WTC11 (cell line): Measurements from ENCODE around the gene UGT1A8. TPM values are rescaled to one million over a fixed set of nuclear protein-coding genes. Genes with fewer than 3 reads are reported as not detected.
"Not testable (repeated sequence)": the region's sequence is repeated elsewhere in the genome, so short reads cannot be mapped to it uniquely, and the experiment has no call there.

Source experiments
- ATAC-seq: fragments of 200-7000 bp; cut with Tn5 transposase; 2 replicates; pipeline ENCODE4 v1.10.0; 2021; ENCODE audit warnings: mild to moderate bottlenecking, moderate library complexity
- CTCF ChIA-PET: fragments of 300-600 bp; sonication (Branson Sonifier 250); formaldehyde crosslinking; loops from one replicate; lab custom pipeline; 2021; ENCODE audit warnings: antibody characterized with exemption; lab: Charles Lee
- POLR2A ChIA-PET: fragments of 350-600 bp; sonication (Branson Sonifier 250); formaldehyde crosslinking; loops from one replicate; lab custom pipeline; 2021; ENCODE audit warnings: antibody characterized with exemption; lab: Charles Lee
- DNase-seq: peaks from one replicate; pipeline ENCODE4 v3.0.0; 2021; ENCODE audit warnings: low spot score
- H3K27ac Mint-ChIP-seq: 2 replicates; pipeline ENCODE4 v1.8.0; 2021; ENCODE audit warnings: mixed read lengths
- H3K27me3 Mint-ChIP-seq: 2 replicates; pipeline ENCODE4 v1.8.0; 2021; ENCODE audit warnings: low read depth, mild to moderate bottlenecking, moderate library complexity, mixed read lengths
- H3K36me3 Mint-ChIP-seq: 2 replicates; pipeline ENCODE4 v1.8.0; 2021; ENCODE audit warnings: mixed read lengths
- H3K4me1 Mint-ChIP-seq: 2 replicates; pipeline ENCODE4 v1.8.0; 2022; ENCODE audit warnings: mixed read lengths
- H3K4me3 Mint-ChIP-seq: 2 replicates; pipeline ENCODE4 v1.8.0; 2021; ENCODE audit warnings: mild to moderate bottlenecking, moderate library complexity, mixed read lengths
- H3K9me3 Mint-ChIP-seq: 2 replicates; pipeline ENCODE4 v1.8.0; 2021; ENCODE audit warnings: mixed read lengths
- ATF1 ChIP-seq: sonication (generic); formaldehyde crosslinking; IDR thresholded peaks from 2 replicates; pipeline ENCODE4 v1.8.1; 2023; ENCODE audit warnings: mild to moderate bottlenecking, moderate library complexity, missing genetic modification reagents
- CREB1 ChIP-seq: sonication (generic); formaldehyde crosslinking; IDR thresholded peaks from 2 replicates; pipeline ENCODE4 v1.8.0; 2023; ENCODE audit warnings: mild to moderate bottlenecking, missing genetic modification reagents
- GABPB1 ChIP-seq: sonication (generic); formaldehyde crosslinking; IDR thresholded peaks from 2 replicates; pipeline ENCODE4 v1.8.1; 2023; ENCODE audit warnings: mild to moderate bottlenecking, missing genetic modification reagents
- JAZF1 ChIP-seq: fragments of 250-450 bp; sonication (Bioruptor Pico); IDR thresholded peaks from 2 replicates; pipeline ENCODE4 v1.9.0; 2021; ENCODE audit warnings: moderate library complexity, mild to moderate bottlenecking, inconsistent platforms
- NR2C2 ChIP-seq: sonication (generic); formaldehyde crosslinking; IDR thresholded peaks from 2 replicates; pipeline ENCODE4 v1.8.0; 2022; ENCODE audit warnings: mild to moderate bottlenecking, missing genetic modification reagents
- OVOL2 ChIP-seq: fragments of 250-450 bp; sonication (Bioruptor Pico); IDR thresholded peaks from 2 replicates; pipeline ENCODE4 v1.9.0; 2021; ENCODE audit warnings: mild to moderate bottlenecking, borderline replicate concordance
- SP1 ChIP-seq: sonication (generic); formaldehyde crosslinking; conservative IDR thresholded peaks from 2 replicates; pipeline ENCODE4 v1.8.1; 2022; ENCODE audit warnings: missing genetic modification reagents
- ZNF317 ChIP-seq: sonication (generic); formaldehyde crosslinking; IDR thresholded peaks from 2 replicates; pipeline ENCODE4 v1.8.1; 2023; ENCODE audit warnings: low read depth, mild to moderate bottlenecking, moderate library complexity, missing genetic modification reagents, borderline replicate concordance
- ZNF671 ChIP-seq: fragments of 250-450 bp; sonication (Bioruptor Pico); IDR thresholded peaks from 2 replicates; pipeline ENCODE4 v1.8.0; 2021; ENCODE audit warnings: mild to moderate bottlenecking
- total RNA-seq: library from RNA; stranded (reverse); gene quantifications from 3 replicates; pipeline ENCODE4 v1.2.3, GENCODE V29; 2021
- TF ChIP-seq, protein P1 (sequence below): sonication (generic); formaldehyde crosslinking; conservative IDR thresholded peaks from 2 replicates; pipeline ENCODE4 v1.8.1; 2023; ENCODE audit warnings: mild to moderate bottlenecking, low read depth, missing genetic modification reagents, moderate library complexity
- TF ChIP-seq, protein P2 (sequence below): sonication (generic); formaldehyde crosslinking; IDR thresholded peaks from 2 replicates; pipeline ENCODE4 v1.8.0; 2023; ENCODE audit warnings: missing genetic modification reagents
- TF ChIP-seq, protein P3 (sequence below): sonication (generic); formaldehyde crosslinking; IDR thresholded peaks from 2 replicates; pipeline ENCODE4 v1.8.1; 2023; ENCODE audit warnings: mild to moderate bottlenecking, missing genetic modification reagents
- TF ChIP-seq, protein P4 (sequence below): sonication (generic); formaldehyde crosslinking; IDR thresholded peaks from 2 replicates; pipeline ENCODE4 v1.8.0; 2022; ENCODE audit warnings: mild to moderate bottlenecking, missing genetic modification reagents
- TF ChIP-seq, protein P5 (sequence below): sonication (generic); formaldehyde crosslinking; IDR thresholded peaks from 2 replicates; pipeline ENCODE4 v1.8.0; 2023; ENCODE audit warnings: missing genetic modification reagents, mild to moderate bottlenecking, borderline replicate concordance

The UGT1A8 gene
- total RNA-seq, 1 experiment from 2014 or later = 0.13 TPM

DNA sequence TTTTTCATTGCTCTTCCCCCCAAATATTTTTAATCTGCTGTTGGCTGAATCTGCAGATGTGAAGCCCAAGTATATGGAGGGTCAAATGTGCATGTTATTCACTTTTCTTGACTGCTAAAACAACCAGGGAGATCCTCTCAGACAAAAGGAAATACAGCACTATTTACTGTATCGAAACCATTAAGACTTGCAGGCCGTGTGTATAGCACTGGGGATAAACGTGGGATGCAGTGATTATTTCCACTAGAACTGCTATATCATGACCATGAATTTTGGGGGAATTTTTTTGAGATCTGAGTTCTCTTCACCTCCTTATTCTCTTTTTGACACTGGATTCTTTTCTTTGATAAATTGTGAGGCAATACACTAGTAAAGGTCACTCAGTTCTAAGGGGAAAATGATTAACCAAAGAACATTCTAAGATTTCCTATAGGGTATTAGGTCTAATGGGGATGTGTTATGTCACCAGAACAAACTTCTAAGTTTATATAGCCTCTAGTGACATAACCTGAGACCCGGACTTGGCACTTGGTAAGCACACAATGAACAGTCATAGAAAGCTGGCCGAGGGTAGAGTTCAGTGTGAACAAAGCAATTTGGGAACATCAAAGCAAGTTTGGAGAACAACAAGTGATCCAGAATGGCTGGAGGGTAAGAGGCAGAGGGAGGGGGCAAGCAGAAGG lies 127.8 kb downstream of the UGT1A8 start:
- Mint-ChIP-seq H3K9me3 (peaks cover 46% of the 10 kb centered on the region), H3K4me3 (no peak overlapping the region), H3K27me3 (peaks cover 8% of the 10 kb centered on the region; the same call in 1 of the 2 replicates), H3K36me3 (peaks cover 10% of the 10 kb centered on the region), H3K27ac (no peak overlapping the region), H3K4me1 (no peaks in the 10 kb centered on the region)
- no peak for ATAC-seq
- peak; percentile 58; the same call in 1 of the 2 replicates for TF ChIP-seq GABPB1 (CRISPR knock-in tag)
- TF ChIP-seq, protein P1, sequence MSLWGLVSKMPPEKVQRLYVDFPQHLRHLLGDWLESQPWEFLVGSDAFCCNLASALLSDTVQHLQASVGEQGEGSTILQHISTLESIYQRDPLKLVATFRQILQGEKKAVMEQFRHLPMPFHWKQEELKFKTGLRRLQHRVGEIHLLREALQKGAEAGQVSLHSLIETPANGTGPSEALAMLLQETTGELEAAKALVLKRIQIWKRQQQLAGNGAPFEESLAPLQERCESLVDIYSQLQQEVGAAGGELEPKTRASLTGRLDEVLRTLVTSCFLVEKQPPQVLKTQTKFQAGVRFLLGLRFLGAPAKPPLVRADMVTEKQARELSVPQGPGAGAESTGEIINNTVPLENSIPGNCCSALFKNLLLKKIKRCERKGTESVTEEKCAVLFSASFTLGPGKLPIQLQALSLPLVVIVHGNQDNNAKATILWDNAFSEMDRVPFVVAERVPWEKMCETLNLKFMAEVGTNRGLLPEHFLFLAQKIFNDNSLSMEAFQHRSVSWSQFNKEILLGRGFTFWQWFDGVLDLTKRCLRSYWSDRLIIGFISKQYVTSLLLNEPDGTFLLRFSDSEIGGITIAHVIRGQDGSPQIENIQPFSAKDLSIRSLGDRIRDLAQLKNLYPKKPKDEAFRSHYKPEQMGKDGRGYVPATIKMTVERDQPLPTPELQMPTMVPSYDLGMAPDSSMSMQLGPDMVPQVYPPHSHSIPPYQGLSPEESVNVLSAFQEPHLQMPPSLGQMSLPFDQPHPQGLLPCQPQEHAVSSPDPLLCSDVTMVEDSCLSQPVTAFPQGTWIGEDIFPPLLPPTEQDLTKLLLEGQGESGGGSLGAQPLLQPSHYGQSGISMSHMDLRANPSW = no peak
- DNase-seq = no peak
- ChIA-PET POLR2A (no interaction called here), CTCF (no interaction called here)

DNA sequence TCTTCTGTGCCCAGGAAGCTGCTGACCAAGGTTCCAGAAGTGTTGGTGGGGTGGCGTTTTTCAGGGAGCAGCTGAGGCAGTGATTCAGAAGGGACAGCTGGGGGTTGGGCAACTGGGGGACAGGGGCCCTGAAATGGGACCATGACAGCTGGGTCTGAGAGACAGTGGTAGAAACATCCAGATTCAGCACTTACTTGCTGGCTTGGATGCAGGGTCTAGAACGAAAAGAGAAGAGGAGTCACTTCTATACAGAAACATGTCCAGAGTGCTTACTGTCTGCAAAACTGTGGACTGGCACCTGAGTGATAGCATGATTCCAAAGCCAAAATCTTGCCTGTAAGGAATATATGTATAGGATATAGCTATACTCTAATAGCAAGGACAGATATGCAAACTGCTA lies 128.4 kb downstream of the UGT1A8 start:
- POLR2A ChIA-PET, H3K4me1 Mint-ChIP-seq, H3K27ac Mint-ChIP-seq, DNase-seq, H3K27me3 Mint-ChIP-seq, ATAC-seq, H3K4me3 Mint-ChIP-seq, CTCF ChIA-PET: not testable (repeated sequence)
- peaks cover 13% of the 10 kb centered on the region for H3K36me3 Mint-ChIP-seq
- H3K9me3 Mint-ChIP-seq = peaks cover 47% of the 10 kb centered on the region

DNA sequence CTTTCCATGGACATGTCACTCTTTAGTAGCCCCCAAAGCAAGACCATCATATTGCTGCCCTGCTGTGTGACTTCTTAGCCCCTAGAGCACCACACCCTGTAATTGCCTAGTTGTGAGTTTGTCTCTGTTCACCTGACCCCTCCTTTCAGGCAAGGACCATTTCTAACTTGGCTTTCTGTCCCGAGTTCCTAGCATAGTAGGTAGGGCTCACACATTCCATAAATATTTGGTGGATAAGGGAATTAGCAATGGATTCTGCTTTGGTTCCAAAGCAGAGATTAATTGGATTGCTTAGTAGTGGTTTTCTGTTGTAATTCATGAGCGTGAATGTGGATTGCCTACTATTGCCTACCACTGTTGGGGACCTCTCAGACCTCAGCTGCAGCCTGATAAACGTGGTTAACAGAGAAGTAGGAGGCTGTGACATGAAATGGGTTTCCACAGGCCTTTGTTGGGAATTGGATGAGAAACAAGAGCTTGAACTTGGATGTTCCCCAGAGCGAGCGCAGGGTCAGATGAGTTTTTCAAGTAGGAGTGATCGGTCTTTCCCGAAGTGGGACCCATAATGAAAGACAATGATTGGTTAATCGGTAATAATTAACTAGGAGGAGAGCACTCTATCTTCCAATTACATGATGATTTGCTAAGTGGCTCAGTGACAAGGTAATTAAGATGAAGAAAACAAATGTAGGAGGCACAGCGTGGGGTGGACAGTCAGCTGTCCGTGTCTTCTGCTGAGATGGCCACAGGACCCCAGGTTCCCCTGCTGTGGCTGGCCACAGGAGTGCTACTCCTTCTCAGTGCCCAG lies 129.2 kb downstream of the UGT1A8 start:
- Mint-ChIP-seq H3K4me1 (no peaks in the 10 kb centered on the region), H3K27me3 (peaks cover 10% of the 10 kb centered on the region), H3K36me3 (peaks cover 21% of the 10 kb centered on the region), H3K9me3 (peaks cover 50% of the 10 kb centered on the region), H3K4me3 (no peak overlapping the region), H3K27ac (no peak overlapping the region)
- DNase-seq = no peak
- no peak for ATAC-seq
- TF ChIP-seq SP1 (CRISPR knock-in tag) = no peak
- TF ChIP-seq, protein P2, sequence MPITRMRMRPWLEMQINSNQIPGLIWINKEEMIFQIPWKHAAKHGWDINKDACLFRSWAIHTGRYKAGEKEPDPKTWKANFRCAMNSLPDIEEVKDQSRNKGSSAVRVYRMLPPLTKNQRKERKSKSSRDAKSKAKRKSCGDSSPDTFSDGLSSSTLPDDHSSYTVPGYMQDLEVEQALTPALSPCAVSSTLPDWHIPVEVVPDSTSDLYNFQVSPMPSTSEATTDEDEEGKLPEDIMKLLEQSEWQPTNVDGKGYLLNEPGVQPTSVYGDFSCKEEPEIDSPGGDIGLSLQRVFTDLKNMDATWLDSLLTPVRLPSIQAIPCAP (CRISPR knock-in tag) = no peak
- no peak for TF ChIP-seq OVOL2 (CRISPR knock-in tag)
- TF ChIP-seq JAZF1 (CRISPR knock-in tag) = no peak
- no peak for TF ChIP-seq ZNF671
- TF ChIP-seq, protein P3, sequence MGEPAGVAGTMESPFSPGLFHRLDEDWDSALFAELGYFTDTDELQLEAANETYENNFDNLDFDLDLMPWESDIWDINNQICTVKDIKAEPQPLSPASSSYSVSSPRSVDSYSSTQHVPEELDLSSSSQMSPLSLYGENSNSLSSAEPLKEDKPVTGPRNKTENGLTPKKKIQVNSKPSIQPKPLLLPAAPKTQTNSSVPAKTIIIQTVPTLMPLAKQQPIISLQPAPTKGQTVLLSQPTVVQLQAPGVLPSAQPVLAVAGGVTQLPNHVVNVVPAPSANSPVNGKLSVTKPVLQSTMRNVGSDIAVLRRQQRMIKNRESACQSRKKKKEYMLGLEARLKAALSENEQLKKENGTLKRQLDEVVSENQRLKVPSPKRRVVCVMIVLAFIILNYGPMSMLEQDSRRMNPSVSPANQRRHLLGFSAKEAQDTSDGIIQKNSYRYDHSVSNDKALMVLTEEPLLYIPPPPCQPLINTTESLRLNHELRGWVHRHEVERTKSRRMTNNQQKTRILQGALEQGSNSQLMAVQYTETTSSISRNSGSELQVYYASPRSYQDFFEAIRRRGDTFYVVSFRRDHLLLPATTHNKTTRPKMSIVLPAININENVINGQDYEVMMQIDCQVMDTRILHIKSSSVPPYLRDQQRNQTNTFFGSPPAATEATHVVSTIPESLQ (CRISPR knock-in tag) = no peak
- no peak for TF ChIP-seq CREB1 (CRISPR knock-in tag)
- no peak for TF ChIP-seq ATF1
- TF ChIP-seq, protein P4, sequence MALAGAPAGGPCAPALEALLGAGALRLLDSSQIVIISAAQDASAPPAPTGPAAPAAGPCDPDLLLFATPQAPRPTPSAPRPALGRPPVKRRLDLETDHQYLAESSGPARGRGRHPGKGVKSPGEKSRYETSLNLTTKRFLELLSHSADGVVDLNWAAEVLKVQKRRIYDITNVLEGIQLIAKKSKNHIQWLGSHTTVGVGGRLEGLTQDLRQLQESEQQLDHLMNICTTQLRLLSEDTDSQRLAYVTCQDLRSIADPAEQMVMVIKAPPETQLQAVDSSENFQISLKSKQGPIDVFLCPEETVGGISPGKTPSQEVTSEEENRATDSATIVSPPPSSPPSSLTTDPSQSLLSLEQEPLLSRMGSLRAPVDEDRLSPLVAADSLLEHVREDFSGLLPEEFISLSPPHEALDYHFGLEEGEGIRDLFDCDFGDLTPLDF (CRISPR knock-in tag) = no peak
- TF ChIP-seq ZNF317 (CRISPR knock-in tag) = no peak
- TF ChIP-seq NR2C2 (CRISPR knock-in tag) = no peak
- TF ChIP-seq, protein P5, sequence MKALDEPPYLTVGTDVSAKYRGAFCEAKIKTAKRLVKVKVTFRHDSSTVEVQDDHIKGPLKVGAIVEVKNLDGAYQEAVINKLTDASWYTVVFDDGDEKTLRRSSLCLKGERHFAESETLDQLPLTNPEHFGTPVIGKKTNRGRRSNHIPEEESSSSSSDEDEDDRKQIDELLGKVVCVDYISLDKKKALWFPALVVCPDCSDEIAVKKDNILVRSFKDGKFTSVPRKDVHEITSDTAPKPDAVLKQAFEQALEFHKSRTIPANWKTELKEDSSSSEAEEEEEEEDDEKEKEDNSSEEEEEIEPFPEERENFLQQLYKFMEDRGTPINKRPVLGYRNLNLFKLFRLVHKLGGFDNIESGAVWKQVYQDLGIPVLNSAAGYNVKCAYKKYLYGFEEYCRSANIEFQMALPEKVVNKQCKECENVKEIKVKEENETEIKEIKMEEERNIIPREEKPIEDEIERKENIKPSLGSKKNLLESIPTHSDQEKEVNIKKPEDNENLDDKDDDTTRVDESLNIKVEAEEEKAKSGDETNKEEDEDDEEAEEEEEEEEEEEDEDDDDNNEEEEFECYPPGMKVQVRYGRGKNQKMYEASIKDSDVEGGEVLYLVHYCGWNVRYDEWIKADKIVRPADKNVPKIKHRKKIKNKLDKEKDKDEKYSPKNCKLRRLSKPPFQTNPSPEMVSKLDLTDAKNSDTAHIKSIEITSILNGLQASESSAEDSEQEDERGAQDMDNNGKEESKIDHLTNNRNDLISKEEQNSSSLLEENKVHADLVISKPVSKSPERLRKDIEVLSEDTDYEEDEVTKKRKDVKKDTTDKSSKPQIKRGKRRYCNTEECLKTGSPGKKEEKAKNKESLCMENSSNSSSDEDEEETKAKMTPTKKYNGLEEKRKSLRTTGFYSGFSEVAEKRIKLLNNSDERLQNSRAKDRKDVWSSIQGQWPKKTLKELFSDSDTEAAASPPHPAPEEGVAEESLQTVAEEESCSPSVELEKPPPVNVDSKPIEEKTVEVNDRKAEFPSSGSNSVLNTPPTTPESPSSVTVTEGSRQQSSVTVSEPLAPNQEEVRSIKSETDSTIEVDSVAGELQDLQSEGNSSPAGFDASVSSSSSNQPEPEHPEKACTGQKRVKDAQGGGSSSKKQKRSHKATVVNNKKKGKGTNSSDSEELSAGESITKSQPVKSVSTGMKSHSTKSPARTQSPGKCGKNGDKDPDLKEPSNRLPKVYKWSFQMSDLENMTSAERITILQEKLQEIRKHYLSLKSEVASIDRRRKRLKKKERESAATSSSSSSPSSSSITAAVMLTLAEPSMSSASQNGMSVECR (CRISPR knock-in tag) = no peak
- TF ChIP-seq, all 79 proteins: peak for 0
- CTCF ChIA-PET = no interaction called here
- POLR2A ChIA-PET = no interaction called here
